ENCODE measurements around the gene PLCB2.

Gene PLCB2

DNA sequence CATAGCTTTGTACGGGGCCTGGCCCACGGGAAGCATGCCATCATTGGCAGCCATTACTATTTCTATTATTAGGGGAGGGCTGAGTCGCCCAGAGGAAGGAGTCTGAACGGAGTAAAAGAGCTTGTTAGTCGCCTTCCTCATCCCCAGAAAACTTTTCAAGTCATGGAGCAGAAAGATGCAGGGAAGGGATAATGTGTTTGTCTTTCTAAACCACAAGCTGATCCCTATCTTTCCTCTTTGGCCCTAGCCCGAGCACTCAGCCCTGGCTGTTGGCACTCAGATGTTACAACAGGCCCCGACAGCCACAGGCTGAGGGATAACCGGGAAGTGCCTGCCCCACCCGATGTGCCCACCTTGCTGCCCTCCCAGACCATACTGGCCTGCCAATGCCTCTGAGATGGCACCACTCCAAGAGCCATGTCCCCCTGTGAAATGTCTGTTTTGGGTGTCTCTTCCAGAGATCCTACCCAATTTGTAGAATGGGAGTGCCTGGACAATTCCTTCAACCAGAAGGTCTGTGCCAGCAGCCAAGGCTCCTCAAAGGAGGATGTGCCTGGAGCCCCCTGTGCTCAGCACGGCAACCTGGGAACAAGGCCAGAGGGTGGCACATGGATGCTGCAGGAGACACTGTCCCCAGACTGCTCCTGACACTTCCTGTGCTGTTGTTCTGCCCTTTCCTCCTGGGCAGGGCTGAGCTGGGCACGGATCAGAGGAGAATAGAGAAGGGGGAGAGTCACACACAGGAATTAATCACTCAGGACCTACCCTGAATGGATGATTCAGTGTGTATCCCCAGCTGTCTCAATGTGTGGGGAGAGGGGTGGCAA lies 58.0 kb downstream of the PLCB2 start:
- Histone ChIP-seq H3K9me3 (ENCODE audit: control insufficient read depth, insufficient read depth, low read length) (no peaks in the 10 kb centered on the region), H3K4me1 (ENCODE audit: insufficient read depth, low read length) (no peaks in the 10 kb centered on the region; the same call in 1 of the 2 replicates), H3K36me3 (ENCODE audit: insufficient read depth, low read length) (no peaks in the 10 kb centered on the region), H3K9ac (ENCODE audit: low read depth, low read length) (no peak overlapping the region)

DNA sequence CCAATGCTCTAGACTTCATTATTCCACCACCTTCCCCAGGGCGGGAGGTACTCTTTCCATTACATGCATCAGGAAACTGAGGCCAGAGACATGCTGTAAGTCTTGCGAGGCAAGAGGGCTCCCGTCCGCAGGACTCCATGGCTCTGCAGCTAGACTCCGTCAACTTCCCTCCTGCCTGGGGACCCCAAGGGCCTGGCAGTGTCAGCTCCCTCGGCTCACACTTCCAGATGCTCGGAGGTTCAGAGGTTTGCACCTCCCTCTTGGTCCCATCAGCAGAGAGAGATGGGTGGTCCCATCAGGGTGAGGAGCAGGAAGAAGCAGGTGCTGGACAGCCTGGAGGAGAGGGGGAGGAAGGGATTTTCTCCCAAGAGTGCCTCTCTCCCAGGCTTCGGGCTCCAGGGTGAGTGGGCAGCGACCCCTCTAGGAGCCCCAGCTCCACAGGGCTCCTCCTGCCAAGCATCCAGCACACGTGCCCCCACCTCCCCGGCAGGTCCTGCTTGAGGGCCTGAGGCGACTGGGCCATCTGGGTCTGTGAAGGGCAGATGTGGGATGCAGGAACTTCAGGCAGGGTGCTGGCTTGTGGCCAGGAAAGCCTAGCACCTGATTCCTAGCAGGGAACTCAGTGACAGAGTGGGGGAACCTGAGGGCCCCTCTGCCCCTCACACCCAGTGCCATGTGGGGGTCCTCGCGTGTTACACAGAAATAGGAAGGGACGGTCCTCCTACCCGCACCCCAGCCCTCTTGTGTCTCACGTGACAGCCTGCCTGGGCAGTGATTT lies 59.5 kb downstream of the PLCB2 start:
- Histone ChIP-seq H3K9ac (ENCODE audit: low read depth, low read length) (no peak overlapping the region), H3K9me3 (ENCODE audit: control insufficient read depth, insufficient read depth, low read length) (no peaks in the 10 kb centered on the region), H3K4me1 (ENCODE audit: insufficient read depth, low read length) (no peaks in the 10 kb centered on the region; the same call in 1 of the 2 replicates), H3K36me3 (ENCODE audit: insufficient read depth, low read length) (no peaks in the 10 kb centered on the region)

DNA sequence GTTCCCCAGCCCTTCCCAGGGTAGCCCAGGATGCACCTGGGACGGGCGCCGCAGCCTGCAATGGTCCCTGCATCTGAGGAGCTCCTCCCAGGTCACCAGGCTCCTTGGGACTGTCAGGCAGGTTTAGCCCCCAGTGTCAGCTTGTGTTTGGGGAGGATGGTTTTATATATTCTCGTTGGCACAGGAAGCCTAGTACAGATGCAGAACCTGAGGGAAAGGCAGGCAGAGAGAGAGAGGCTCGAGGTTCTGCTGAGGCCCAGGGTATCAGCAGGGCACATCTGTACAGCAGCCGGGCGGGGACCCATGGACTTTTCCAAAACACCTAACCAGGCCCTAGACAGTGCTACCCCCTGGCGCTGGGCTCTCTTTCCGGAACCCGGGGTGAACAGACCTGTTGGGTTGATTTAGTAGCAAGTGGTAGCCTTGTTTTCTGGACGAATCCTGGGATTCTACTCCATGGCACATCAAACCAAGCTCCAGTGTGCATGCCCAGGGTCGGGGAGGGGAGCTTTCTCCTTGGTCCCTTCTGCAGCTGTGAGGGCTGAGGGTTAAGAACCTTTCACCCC lies 60.2 kb downstream of the PLCB2 start:
- H3K36me3 ChIP-seq (ENCODE audit: insufficient read depth, low read length), result no peaks in the 10 kb centered on the region
- no peaks in the 10 kb centered on the region for H3K9me3 ChIP-seq (ENCODE audit: control insufficient read depth, insufficient read depth, low read length)
- no peak overlapping the region for H3K9ac ChIP-seq (ENCODE audit: low read depth, low read length)
- no peaks in the 10 kb centered on the region for H3K4me1 ChIP-seq (ENCODE audit: insufficient read depth, low read length)

- no peaks in the 10 kb centered on the region for H3K9me3 ChIP-seq (ENCODE audit: control insufficient read depth, insufficient read depth, low read length)
- no peak overlapping the region for H3K9ac ChIP-seq (ENCODE audit: low read depth, low read length)
- no peaks in the 10 kb centered on the region for H3K4me1 ChIP-seq (ENCODE audit: insufficient read depth, low read length)
- H3K36me3 ChIP-seq (ENCODE audit: insufficient read depth, low read length), result no peaks in the 10 kb centered on the region
Observed at GRCh38 chr15:40246496-40247280, 61.0 kb downstream of the PLCB2 start.

DNA sequence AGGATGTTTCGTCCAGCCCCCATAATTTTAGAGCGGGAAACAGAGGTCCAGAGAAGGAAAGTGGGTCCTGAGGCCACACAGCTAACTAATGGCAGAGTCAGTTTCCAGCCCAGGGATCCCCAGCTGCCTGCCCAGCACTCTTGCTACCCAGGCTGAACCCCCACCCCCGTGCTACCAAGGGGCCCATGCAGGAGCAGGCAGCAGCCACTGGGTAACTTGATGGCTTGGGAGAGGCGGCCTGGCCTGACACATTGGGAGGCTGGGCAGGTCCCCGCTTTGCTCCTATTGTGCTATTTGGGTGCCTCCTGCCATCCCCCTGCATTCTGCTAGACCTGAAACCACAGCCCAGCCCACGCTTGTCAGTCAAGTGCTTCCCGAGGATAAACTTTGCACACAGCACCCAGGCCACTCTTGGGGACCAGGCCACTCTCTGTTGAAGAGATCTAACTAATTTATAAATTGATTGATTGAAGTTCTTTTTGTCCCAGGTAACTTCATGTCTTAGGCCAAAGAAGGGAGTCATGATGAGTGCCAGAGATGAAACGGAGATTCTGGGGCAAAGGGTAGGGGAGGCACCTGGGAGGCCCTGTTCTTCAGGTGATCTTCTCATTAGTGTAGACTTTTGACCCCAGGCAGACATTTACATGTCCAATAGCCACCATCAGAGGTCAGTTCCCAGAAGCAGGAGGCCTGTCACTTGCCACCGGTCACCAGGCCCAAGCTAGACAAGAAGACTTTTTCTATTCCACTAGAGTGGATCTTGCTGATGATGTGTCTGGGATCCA lies 61.9 kb downstream of the PLCB2 start:
- no peaks in the 10 kb centered on the region for H3K36me3 ChIP-seq (ENCODE audit: insufficient read depth, low read length)
- no peaks in the 10 kb centered on the region for H3K4me1 ChIP-seq (ENCODE audit: insufficient read depth, low read length)
- no peak overlapping the region for H3K9ac ChIP-seq (ENCODE audit: low read depth, low read length)
- H3K9me3 ChIP-seq (ENCODE audit: control insufficient read depth, insufficient read depth, low read length), result no peaks in the 10 kb centered on the region

GRCh38 chr15:40244961-40245523 lies 62.7 kb downstream of the PLCB2 start:
- no peak overlapping the region for H3K9ac ChIP-seq (ENCODE audit: low read depth, low read length)
- no peaks in the 10 kb centered on the region for H3K36me3 ChIP-seq (ENCODE audit: insufficient read depth, low read length)
- no peaks in the 10 kb centered on the region for H3K9me3 ChIP-seq (ENCODE audit: control insufficient read depth, insufficient read depth, low read length)
- no peaks in the 10 kb centered on the region for H3K4me1 ChIP-seq (ENCODE audit: insufficient read depth, low read length)

DNA sequence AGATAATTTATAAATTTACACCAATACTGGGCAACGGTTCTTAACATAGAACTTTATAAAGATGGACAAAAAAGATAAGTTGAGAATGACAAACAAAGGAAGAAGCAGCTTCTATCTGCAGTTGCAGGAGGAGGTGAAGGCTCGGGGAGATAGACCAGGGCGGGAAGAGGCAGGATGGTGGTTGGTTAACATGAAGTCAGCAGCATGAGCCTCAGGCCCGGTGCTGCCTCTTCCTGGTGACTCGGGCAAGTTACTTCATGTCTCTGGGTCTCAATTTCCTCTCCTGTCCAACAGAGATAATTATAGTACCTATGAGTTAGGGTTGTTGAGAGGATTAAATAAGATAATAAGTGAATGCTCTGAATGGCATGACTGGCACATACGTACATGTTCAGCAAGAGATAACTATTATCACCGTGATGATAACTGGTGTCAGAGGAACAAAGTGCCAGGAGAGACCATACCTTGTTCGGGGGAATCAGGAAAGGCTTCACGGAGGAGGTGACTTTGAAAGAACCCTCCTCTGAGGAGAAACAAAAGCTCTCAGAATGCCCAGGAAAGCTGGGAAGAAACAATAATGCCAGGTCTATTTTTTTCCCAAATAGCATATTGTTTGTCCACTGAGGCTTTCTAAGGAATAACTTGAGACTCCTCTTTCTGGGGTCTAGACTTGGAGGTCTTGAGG lies 64.5 kb downstream of the PLCB2 start:
- no peak overlapping the region for H3K9ac ChIP-seq (ENCODE audit: low read depth, low read length)
- H3K36me3 ChIP-seq (ENCODE audit: insufficient read depth, low read length), result no peaks in the 10 kb centered on the region
- H3K4me1 ChIP-seq (ENCODE audit: insufficient read depth, low read length), result peaks cover 13% of the 10 kb centered on the region
- H3K9me3 ChIP-seq (ENCODE audit: control insufficient read depth, insufficient read depth, low read length), result no peaks in the 10 kb centered on the region

- H3K36me3 ChIP-seq (ENCODE audit: insufficient read depth, low read length), result no peaks in the 10 kb centered on the region
- H3K9me3 ChIP-seq (ENCODE audit: control insufficient read depth, insufficient read depth, low read length), result no peaks in the 10 kb centered on the region
- H3K4me1 ChIP-seq (ENCODE audit: insufficient read depth, low read length), result peaks cover 15% of the 10 kb centered on the region
- no peak overlapping the region for H3K9ac ChIP-seq (ENCODE audit: low read depth, low read length)
Observed at GRCh38 chr15:40242601-40243000, 65.1 kb downstream of the PLCB2 start.

- H3K9ac ChIP-seq (ENCODE audit: low read depth, low read length), result no peak overlapping the region
Observed at GRCh38 chr15:40242213-40242599, 65.5 kb downstream of the PLCB2 start.

DNA sequence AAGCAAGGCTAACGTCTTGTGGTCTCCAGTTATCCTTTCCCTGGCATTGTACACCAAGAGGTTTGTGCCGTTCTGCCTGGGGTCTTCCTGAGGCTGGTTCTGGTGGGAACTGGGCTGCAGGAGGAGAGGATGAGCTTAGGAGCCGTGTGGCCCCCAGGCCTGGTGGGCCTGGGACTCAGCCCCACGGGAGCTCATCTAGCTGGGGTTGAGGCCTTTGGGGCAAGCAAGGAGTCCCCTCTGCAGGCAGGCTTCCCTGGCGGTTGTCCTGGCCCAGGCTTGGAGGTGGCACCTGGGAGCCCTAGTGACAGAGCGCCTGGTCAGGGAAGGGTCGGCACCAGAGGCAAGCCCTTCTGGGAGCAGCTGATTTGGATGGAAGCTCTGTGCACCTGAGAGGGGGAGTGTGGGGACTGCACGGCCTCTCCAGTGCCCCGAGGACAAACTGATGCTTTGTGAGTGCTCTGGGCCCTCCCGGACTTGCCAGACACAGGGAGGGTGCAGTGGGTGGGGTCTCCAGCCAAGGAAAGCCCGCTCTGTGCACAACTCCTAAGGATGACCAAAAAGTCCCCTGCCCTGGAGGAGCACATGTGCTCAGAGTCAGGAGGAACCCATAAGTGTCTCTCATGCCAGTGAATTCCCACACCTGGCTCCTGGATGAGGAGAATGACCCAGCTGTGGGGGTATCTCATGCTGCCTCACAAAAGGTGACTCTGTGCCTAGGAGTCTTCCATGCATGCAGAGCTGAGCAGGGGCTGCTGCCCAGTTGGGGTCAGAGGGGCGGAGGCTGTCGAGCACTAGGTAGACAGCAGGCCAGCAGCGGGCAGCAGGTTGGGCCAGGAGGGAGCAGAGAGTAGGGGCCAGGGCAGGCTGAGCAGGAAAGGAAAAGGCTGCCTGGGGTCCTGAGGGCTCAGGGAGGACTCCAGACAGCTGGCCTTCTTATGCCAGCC lies 66.2 kb downstream of the PLCB2 start:
- no peaks in the 10 kb centered on the region for H3K36me3 ChIP-seq (ENCODE audit: insufficient read depth, low read length)
- no peak overlapping the region for H3K9ac ChIP-seq (ENCODE audit: low read depth, low read length)
- H3K4me1 ChIP-seq (ENCODE audit: insufficient read depth, low read length), result peaks cover 15% of the 10 kb centered on the region
- H3K9me3 ChIP-seq (ENCODE audit: control insufficient read depth, insufficient read depth, low read length), result no peaks in the 10 kb centered on the region

More at GRCh38 chr15:40242213-40242599, 65.5 kb downstream of the PLCB2 start:
- no peaks in the 10 kb centered on the region for H3K9me3 ChIP-seq (ENCODE audit: control insufficient read depth, insufficient read depth, low read length)
- peaks cover 15% of the 10 kb centered on the region for H3K4me1 ChIP-seq (ENCODE audit: insufficient read depth, low read length)
- no peaks in the 10 kb centered on the region for H3K36me3 ChIP-seq (ENCODE audit: insufficient read depth, low read length)

DNA sequence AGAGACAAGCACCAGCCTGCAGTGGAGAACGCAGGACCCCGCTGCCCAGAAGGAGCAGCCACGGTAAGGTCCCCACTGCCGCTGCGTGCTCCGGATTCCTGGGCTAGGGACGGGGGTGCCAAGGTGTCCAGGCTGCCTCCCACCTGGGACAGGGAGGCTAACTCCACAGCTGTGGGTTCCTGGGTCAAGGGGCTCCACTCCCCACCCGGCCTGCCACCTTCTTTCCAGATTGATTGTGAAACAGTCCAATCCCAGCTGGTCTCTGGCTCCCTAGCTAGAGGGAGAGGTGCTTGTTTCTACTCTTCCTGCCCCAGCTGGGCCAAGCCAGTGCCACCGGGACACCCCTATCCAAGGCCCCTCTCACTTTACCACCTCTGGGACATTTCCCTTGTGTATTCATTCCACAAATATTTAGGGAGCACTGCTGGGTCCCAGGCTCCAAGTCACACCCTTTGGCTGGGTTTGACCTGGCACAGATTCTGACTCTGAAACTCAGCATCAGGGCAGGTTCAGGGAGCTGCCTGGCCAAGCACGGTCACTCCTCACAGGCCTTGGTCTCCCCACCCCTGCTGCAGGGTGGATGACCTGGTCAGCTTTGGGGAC lies 67.0 kb downstream of the PLCB2 start:
- Histone ChIP-seq H3K4me1 (ENCODE audit: insufficient read depth, low read length) (peaks cover 15% of the 10 kb centered on the region), H3K36me3 (ENCODE audit: insufficient read depth, low read length) (no peaks in the 10 kb centered on the region), H3K9ac (ENCODE audit: low read depth, low read length) (no peak overlapping the region), H3K9me3 (ENCODE audit: control insufficient read depth, insufficient read depth, low read length) (no peaks in the 10 kb centered on the region)

Data from ES-I3 (cell line).